GM15510 (cell line): ENCODE results near the gene LDLRAD4.

Experiments used
- POLR2A ChIP-seq: IDR thresholded peaks from 3 replicates; pipeline ENCODE4 v1.6.1; 2011; ENCODE audit warnings: borderline replicate concordance; ENCODE audit not compliant: insufficient read length; ENCODE audit errors: extremely low read depth

LDLRAD4 gene

GRCh38 chr18:13660510-13660909, 441.9 kb downstream of the LDLRAD4 start:
- TF ChIP-seq POLR2A = no peak

- TF ChIP-seq POLR2A = no peak
Measured at GRCh38 chr18:13661051-13661778, 442.7 kb downstream of the LDLRAD4 start.

- no peak for TF ChIP-seq POLR2A
Measured at GRCh38 chr18:13661779-13662256, 443.3 kb downstream of the LDLRAD4 start.

GRCh38 chr18:13672657-13673056, 454.1 kb downstream of the LDLRAD4 start:
- TF ChIP-seq POLR2A = no peak

- TF ChIP-seq POLR2A = no peak
Measured at GRCh38 chr18:13676471-13676870, 457.9 kb downstream of the LDLRAD4 start.

- TF ChIP-seq POLR2A = no peak
Measured at GRCh38 chr18:13680612-13681011, 462.1 kb downstream of the LDLRAD4 start.

GRCh38 chr18:13681701-13682100, 463.1 kb downstream of the LDLRAD4 start:
- TF ChIP-seq POLR2A = no peak

- TF ChIP-seq POLR2A = no peak
Measured at GRCh38 chr18:13684546-13684945, 466.0 kb downstream of the LDLRAD4 start.

GRCh38 chr18:13688191-13689136, 469.9 kb downstream of the LDLRAD4 start:
- no peak for TF ChIP-seq POLR2A

- no peak for TF ChIP-seq POLR2A
Measured at GRCh38 chr18:13696961-13697360, 478.4 kb downstream of the LDLRAD4 start.

GRCh38 chr18:13700153-13700552, 481.6 kb downstream of the LDLRAD4 start:
- no peak for TF ChIP-seq POLR2A
